ENCODE measurements around the gene PLXND1.

DNA sequence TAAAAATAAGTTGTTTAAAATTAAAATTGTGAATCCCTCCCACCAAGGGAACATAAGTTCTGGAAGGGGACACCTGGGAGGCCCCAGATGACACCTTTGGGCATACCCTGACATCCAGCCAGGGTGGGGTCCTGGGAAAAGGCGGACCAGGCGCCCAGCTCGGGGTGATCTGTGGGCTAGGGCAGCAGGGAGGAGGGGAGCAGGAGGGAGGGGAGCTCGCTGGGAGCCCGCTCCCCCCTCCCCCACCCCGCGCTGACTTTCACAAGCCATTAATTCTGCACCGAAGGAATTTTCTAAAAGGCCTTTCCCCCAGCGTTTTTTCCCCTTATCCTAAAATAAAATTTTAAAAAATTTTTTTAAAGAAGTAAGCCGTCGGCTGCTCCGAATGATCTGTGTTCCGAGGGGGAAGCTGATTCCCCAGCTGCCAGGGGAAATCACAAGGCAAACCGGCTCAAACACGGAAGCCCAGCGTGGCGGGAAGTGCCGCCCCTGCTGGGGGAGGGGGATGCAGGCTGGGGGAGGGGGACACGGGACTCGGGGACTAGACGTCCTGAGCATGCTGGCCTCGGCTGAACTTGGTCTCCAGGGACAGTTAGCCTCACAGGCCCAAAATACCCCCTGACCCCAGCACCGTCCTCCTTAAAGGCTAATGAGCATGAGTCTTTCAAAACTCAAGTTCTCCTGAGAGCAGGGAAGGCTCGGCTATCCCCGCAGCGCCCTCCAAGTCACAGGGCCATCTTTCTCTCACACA lies 13.9 kb downstream of the PLXND1 start:
- no peak for TF ChIP-seq EZH2 (IDR thresholded peaks at IDR 0.05; ENCODE audit: low read length, missing control alignments)
- TF ChIP-seq, protein P1, sequence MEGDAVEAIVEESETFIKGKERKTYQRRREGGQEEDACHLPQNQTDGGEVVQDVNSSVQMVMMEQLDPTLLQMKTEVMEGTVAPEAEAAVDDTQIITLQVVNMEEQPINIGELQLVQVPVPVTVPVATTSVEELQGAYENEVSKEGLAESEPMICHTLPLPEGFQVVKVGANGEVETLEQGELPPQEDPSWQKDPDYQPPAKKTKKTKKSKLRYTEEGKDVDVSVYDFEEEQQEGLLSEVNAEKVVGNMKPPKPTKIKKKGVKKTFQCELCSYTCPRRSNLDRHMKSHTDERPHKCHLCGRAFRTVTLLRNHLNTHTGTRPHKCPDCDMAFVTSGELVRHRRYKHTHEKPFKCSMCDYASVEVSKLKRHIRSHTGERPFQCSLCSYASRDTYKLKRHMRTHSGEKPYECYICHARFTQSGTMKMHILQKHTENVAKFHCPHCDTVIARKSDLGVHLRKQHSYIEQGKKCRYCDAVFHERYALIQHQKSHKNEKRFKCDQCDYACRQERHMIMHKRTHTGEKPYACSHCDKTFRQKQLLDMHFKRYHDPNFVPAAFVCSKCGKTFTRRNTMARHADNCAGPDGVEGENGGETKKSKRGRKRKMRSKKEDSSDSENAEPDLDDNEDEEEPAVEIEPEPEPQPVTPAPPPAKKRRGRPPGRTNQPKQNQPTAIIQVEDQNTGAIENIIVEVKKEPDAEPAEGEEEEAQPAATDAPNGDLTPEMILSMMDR (conservative IDR thresholded peaks at IDR 0.05 in 1 of 2, IDR thresholded peaks at IDR 0.05 in 1 of 2; ENCODE audit: low read depth in 1 of 2, low read length in 2 of 2): no peak

All from fibroblast of lung (primary cell).